ENCODE results near the gene CES5A. TPM values are rescaled to one million over a fixed set of nuclear protein-coding genes. Genes with fewer than 3 reads are reported as not detected.

The CES5A gene
- polyA plus RNA-seq, 3 donors = not detected

DNA sequence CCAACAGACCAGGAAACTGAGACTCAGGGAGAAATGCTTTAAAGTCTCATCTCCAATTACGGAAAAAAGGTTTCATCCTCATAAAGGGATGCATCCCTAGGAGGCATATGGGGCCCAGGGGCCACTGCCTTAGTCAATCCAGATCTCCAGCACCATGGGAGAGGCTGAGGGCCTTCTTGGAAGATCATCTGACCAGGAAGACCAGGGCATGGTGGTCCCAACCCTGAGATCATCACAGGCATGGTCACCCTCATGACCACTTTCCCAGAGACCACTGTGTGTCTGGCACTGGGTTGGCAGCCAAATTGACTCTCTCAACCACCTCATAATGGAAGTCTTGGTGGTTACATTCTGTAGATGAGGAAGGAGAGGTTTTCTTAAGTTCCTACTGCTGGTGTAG lies 23.4 kb upstream of the CES5A start:
- TF ChIP-seq, protein P1, sequence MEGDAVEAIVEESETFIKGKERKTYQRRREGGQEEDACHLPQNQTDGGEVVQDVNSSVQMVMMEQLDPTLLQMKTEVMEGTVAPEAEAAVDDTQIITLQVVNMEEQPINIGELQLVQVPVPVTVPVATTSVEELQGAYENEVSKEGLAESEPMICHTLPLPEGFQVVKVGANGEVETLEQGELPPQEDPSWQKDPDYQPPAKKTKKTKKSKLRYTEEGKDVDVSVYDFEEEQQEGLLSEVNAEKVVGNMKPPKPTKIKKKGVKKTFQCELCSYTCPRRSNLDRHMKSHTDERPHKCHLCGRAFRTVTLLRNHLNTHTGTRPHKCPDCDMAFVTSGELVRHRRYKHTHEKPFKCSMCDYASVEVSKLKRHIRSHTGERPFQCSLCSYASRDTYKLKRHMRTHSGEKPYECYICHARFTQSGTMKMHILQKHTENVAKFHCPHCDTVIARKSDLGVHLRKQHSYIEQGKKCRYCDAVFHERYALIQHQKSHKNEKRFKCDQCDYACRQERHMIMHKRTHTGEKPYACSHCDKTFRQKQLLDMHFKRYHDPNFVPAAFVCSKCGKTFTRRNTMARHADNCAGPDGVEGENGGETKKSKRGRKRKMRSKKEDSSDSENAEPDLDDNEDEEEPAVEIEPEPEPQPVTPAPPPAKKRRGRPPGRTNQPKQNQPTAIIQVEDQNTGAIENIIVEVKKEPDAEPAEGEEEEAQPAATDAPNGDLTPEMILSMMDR (IDR thresholded peaks at IDR 0.05) = no peak
- Histone ChIP-seq H3K27ac (ENCODE audit: low read depth in 1 of 2, low read length in 2 of 2) (no peak overlapping the region), H3K79me2 (ENCODE audit: insufficient read depth, low read length) (no peaks in the 10 kb centered on the region), H3K9me3 (replicated peaks in 1 of 2; ENCODE audit: control insufficient read depth in 1 of 2, insufficient read depth in 1 of 2, low read length in 2 of 2) (peaks cover 4 to 9% of the 10 kb centered on the region in 2 donors), H3K27me3 (ENCODE audit: control insufficient read depth in 2 of 2, insufficient read depth in 2 of 2, low read length in 2 of 2) (no peaks in the 10 kb centered on the region), H3K4me3 (replicated peaks in 1 of 3; ENCODE audit: low read depth in 2 of 3, low read length in 3 of 3) (no peak overlapping the region), H3K9ac (ENCODE audit: insufficient read depth, low read length, poor library complexity, severe bottlenecking) (no peak overlapping the region), H3K36me3 (replicated peaks in 1 of 2; ENCODE audit: control insufficient read depth in 1 of 2, insufficient read depth in 2 of 2, low read length in 2 of 2) (no peaks in the 10 kb centered on the region), H2AFZ (ENCODE audit: insufficient read depth, low read depth, low read length, poor library complexity, severe bottlenecking) (no peak overlapping the region), H3K4me1 (ENCODE audit: control insufficient read depth in 1 of 2, insufficient read depth in 2 of 2, low read length in 2 of 2) (no peaks in the 10 kb centered on the region), H4K20me1 (ENCODE audit: insufficient read depth, low read length) (no peaks in the 10 kb centered on the region), H3K4me2 (replicated peaks; ENCODE audit: extremely low read depth, low read length, poor library complexity, severe bottlenecking) (no peak overlapping the region)
- intact Hi-C loops (cut with micrococcal nuclease) = no loop called here
- H3K36me3 Mint-ChIP-seq = no peaks in the 10 kb centered on the region
- H3K27me3 Mint-ChIP-seq (ENCODE audit: low read depth in 3 of 3) = peaks cover under 1 to 3% (median 2%) of the 10 kb centered on the region in 3 donors
- H3K4me1 Mint-ChIP-seq = no peaks in the 10 kb centered on the region
- no peak overlapping the region for H3K27ac Mint-ChIP-seq
- DNase-seq = no peak
- 100% methylated on average over 1 of the region's 1 CpG for WGBS (ENCODE audit: insufficient coverage)
- H3K4me3 Mint-ChIP-seq = no peak overlapping the region
- peaks cover 8 to 26% (median 19%) of the 10 kb centered on the region in 7 donors for H3K9me3 Mint-ChIP-seq

DNA sequence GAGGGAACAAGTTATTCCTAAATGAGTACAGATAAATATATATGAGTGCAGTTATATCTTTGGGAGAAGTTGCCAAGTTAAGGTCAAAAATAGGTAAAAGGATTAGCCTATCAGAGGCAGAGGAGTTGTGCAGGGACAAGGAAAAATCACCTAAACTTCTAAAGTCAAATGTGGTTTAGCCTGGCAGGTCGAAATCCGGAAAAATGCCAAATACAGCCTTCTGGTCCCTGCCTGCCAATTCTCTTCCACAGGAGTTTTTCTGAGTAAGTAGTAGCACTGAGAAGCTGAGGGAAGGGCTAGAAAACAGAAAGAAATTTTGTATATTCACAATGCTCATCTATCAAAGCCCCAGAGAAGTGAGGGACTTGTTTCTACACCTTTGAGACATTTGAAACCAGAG lies 17.6 kb upstream of the CES5A start:
- Histone ChIP-seq H2AFZ (ENCODE audit: insufficient read depth, low read depth, low read length, poor library complexity, severe bottlenecking) (no peak overlapping the region), H3K27me3 (ENCODE audit: control insufficient read depth in 2 of 2, insufficient read depth in 2 of 2, low read length in 2 of 2) (no peaks in the 10 kb centered on the region), H4K20me1 (ENCODE audit: insufficient read depth, low read length) (no peaks in the 10 kb centered on the region), H3K4me1 (ENCODE audit: control insufficient read depth in 1 of 2, insufficient read depth in 2 of 2, low read length in 2 of 2) (no peaks in the 10 kb centered on the region), H3K36me3 (replicated peaks in 1 of 2; ENCODE audit: control insufficient read depth in 1 of 2, insufficient read depth in 2 of 2, low read length in 2 of 2) (no peaks in the 10 kb centered on the region), H3K4me2 (replicated peaks; ENCODE audit: extremely low read depth, low read length, poor library complexity, severe bottlenecking) (no peak overlapping the region), H3K4me3 (replicated peaks in 1 of 3; ENCODE audit: low read depth in 2 of 3, low read length in 3 of 3) (no peak overlapping the region), H3K27ac (ENCODE audit: low read depth in 1 of 2, low read length in 2 of 2) (no peak overlapping the region), H3K9me3 (replicated peaks in 1 of 2; ENCODE audit: control insufficient read depth in 1 of 2, insufficient read depth in 1 of 2, low read length in 2 of 2) (peaks cover 23 to 28% of the 10 kb centered on the region in 2 donors), H3K9ac (ENCODE audit: insufficient read depth, low read length, poor library complexity, severe bottlenecking) (no peak overlapping the region), H3K79me2 (ENCODE audit: insufficient read depth, low read length) (no peaks in the 10 kb centered on the region)
- WGBS (ENCODE audit: insufficient coverage) = no CpG with 5 or more reads among the region's 2 CpGs
- intact Hi-C loops (cut with micrococcal nuclease) = no loop called here
- Mint-ChIP-seq H3K36me3 (no peaks in the 10 kb centered on the region), H3K9me3 (peaks cover 15 to 39% (median 29%) of the 10 kb centered on the region in 7 donors), H3K27ac (no peak overlapping the region), H3K27me3 (ENCODE audit: low read depth in 3 of 3) (peaks cover 0 to 3% (median 2%) of the 10 kb centered on the region in 3 donors), H3K4me3 (no peak overlapping the region), H3K4me1 (no peaks in the 10 kb centered on the region)
- TF ChIP-seq, protein P1 (IDR thresholded peaks at IDR 0.05) = no peak
- DNase-seq = no peak
